ENCODE results near the gene ARID3B. TPM values are rescaled to one million over a fixed set of nuclear protein-coding genes. Genes with fewer than 3 reads are reported as not detected.

Gene ARID3B
- total RNA-seq, 1 donor from 2014 or later: 1.8 TPM

GRCh38 chr15:74642348-74642733 is 101.3 kb downstream of the ARID3B start:
- no peak for DNase-seq (ENCODE audit: low read depth in 2 of 2)

- DNase-seq (ENCODE audit: low read depth in 2 of 2): peak in 1 of 2 donors; percentile 79
These were observed 102.0 kb downstream of the ARID3B start for GRCh38 chr15:74642734-74643664.

- no peak for DNase-seq (ENCODE audit: low read depth in 2 of 2)
These were observed 102.7 kb downstream of the ARID3B start for GRCh38 chr15:74643665-74644204.

- DNase-seq (ENCODE audit: low read depth in 2 of 2): no peak
These were observed 105.5 kb downstream of the ARID3B start for GRCh38 chr15:74646480-74646879.

Other genes starting within 250 kb of the ARID3B start
- not detected in 2 replicates for gene CYP11A1, start 173.6 kb upstream of the ARID3B start, total RNA-seq
- gene SEMA7A, start 107.3 kb upstream of the ARID3B start, total RNA-seq: 0.51 and 0.89 TPM in 2 replicates
- gene UBL7, start 80.1 kb upstream of the ARID3B start, total RNA-seq: 21.8 and 30.1 TPM in 2 replicates
- 35.0 and 53.5 TPM in 2 replicates for gene CLK3, start 74.6 kb downstream of the ARID3B start, total RNA-seq
- gene EDC3, start 154.8 kb downstream of the ARID3B start, total RNA-seq: 13.0 and 21.7 TPM in 2 replicates
- 21.6 and 39.8 TPM in 2 replicates for gene CYP1A1, start 184.3 kb downstream of the ARID3B start, total RNA-seq
- under 0.01 TPM in 2 replicates for gene CYP1A2, start 207.6 kb downstream of the ARID3B start, total RNA-seq
- 27.9 and 43.1 TPM in 2 replicates for gene CSK, start 240.9 kb downstream of the ARID3B start, total RNA-seq